ENCODE results near the gene WIPI1.

The WIPI1 gene

GRCh38 chr17:68375566-68375965 is 81.7 kb downstream of the WIPI1 start:
- DNase-seq (ENCODE audit: low spot score) = no peak
- no peak for TF ChIP-seq CTCF (conservative IDR thresholded peaks at IDR 0.05; ENCODE audit: low read depth)
- no peak overlapping the region for H3K27ac ChIP-seq
- ChIA-PET CTCF (no interaction called here), POLR2A (ENCODE audit: low non-redundant PET) (no interaction called here)

All from RWPE1 (cell line).